ENCODE measurements around the gene SMAD3. TPM values are rescaled to one million over a fixed set of nuclear protein-coding genes. Genes with fewer than 3 reads are reported as not detected.

Gene SMAD3
- total RNA-seq, 2 experiments from 2014 or later = 41.2 to 77.8 TPM

- BruUV-seq (replicated peaks) = no TSS peak
- CTCF ChIA-PET (ENCODE audit: unreplicated experiment) = no interaction called here
- intact Hi-C loops (cut with micrococcal nuclease; ENCODE audit: unreplicated experiment) = no loop called here
Observed at GRCh38 chr15:67216859-67217258, 151.5 kb downstream of the SMAD3 start.

GRCh38 chr15:67218428-67218827 is 153.0 kb downstream of the SMAD3 start:
- ChIA-PET POLR2A (no interaction called here), CTCF (ENCODE audit: unreplicated experiment) (no interaction called here)
- Histone ChIP-seq H3K36me3 (ENCODE audit: insufficient read depth, low read length) (peaks cover 39% of the 10 kb centered on the region), H2AFZ (ENCODE audit: low read length) (no peak overlapping the region), H3K4me1 (ENCODE audit: insufficient read depth, low read length, poor library complexity, severe bottlenecking) (no peaks in the 10 kb centered on the region), H3K4me3 (ENCODE audit: low read depth, low read length, poor library complexity, severe bottlenecking) (no peak overlapping the region), H3K9me3 (ENCODE audit: low read length) (no peaks in the 10 kb centered on the region), H3K9me2 (ENCODE audit: insufficient read depth, low read length) (no peaks in the 10 kb centered on the region), H3K4me2 (ENCODE audit: low read length) (no peak overlapping the region), H4K20me1 (ENCODE audit: insufficient read depth, low read length) (no peaks in the 10 kb centered on the region), H3K79me2 (ENCODE audit: insufficient read depth, low read depth, low read length) (no peaks in the 10 kb centered on the region), H3K27ac (ENCODE audit: low read depth, low read length, poor library complexity, severe bottlenecking) (no peak overlapping the region)
- no peak for TF ChIP-seq EZH2phosphoT487 (IDR thresholded peaks at IDR 0.05; ENCODE audit: borderline replicate concordance, low read depth, low read length)
- no peak for TF ChIP-seq CTCF (conservative IDR thresholded peaks at IDR 0.05; ENCODE audit: low read length)
- no TSS peak for BruUV-seq (replicated peaks)
- no peak for DNase-seq (ENCODE audit: low spot score)
- intact Hi-C loops (cut with micrococcal nuclease; ENCODE audit: unreplicated experiment) = no loop called here

More at GRCh38 chr15:67216859-67217258, 151.5 kb downstream of the SMAD3 start:
- TF ChIP-seq EZH2phosphoT487 (IDR thresholded peaks at IDR 0.05; ENCODE audit: borderline replicate concordance, low read depth, low read length) = no peak
- Histone ChIP-seq H3K4me1 (ENCODE audit: insufficient read depth, low read length, poor library complexity, severe bottlenecking) (no peaks in the 10 kb centered on the region), H3K36me3 (ENCODE audit: insufficient read depth, low read length) (peaks cover 39% of the 10 kb centered on the region), H3K9me2 (ENCODE audit: insufficient read depth, low read length) (no peaks in the 10 kb centered on the region), H4K20me1 (ENCODE audit: insufficient read depth, low read length) (no peaks in the 10 kb centered on the region), H3K79me2 (ENCODE audit: insufficient read depth, low read depth, low read length) (no peaks in the 10 kb centered on the region), H3K4me2 (ENCODE audit: low read length) (no peak overlapping the region), H3K4me3 (ENCODE audit: low read depth, low read length, poor library complexity, severe bottlenecking) (no peak overlapping the region), H2AFZ (ENCODE audit: low read length) (no peak overlapping the region), H3K9me3 (ENCODE audit: low read length) (no peaks in the 10 kb centered on the region), H3K27ac (ENCODE audit: low read depth, low read length, poor library complexity, severe bottlenecking) (no peak overlapping the region)
- POLR2A ChIA-PET = no interaction called here
- no peak for DNase-seq (ENCODE audit: low spot score)

- intact Hi-C loops (cut with micrococcal nuclease; ENCODE audit: unreplicated experiment) = no loop called here
- Histone ChIP-seq H3K36me3 (ENCODE audit: insufficient read depth, low read length) (peaks cover 39% of the 10 kb centered on the region), H3K4me2 (ENCODE audit: low read length) (no peak overlapping the region), H3K27ac (ENCODE audit: low read depth, low read length, poor library complexity, severe bottlenecking) (no peak overlapping the region), H2AFZ (ENCODE audit: low read length) (no peak overlapping the region), H4K20me1 (ENCODE audit: insufficient read depth, low read length) (no peaks in the 10 kb centered on the region), H3K9me3 (ENCODE audit: low read length) (no peaks in the 10 kb centered on the region), H3K9me2 (ENCODE audit: insufficient read depth, low read length) (no peaks in the 10 kb centered on the region), H3K4me3 (ENCODE audit: low read depth, low read length, poor library complexity, severe bottlenecking) (no peak overlapping the region), H3K4me1 (ENCODE audit: insufficient read depth, low read length, poor library complexity, severe bottlenecking) (no peaks in the 10 kb centered on the region), H3K79me2 (ENCODE audit: insufficient read depth, low read depth, low read length) (no peaks in the 10 kb centered on the region)
- no peak for DNase-seq (ENCODE audit: low spot score)
- CTCF ChIA-PET (ENCODE audit: unreplicated experiment) = no interaction called here
- POLR2A ChIA-PET = no interaction called here
- no TSS peak for BruUV-seq (replicated peaks)
- no peak for TF ChIP-seq EZH2phosphoT487 (IDR thresholded peaks at IDR 0.05; ENCODE audit: borderline replicate concordance, low read depth, low read length)
- TF ChIP-seq CTCF (conservative IDR thresholded peaks at IDR 0.05; ENCODE audit: low read length) = no peak
Observed at GRCh38 chr15:67219288-67219687, 153.9 kb downstream of the SMAD3 start.
